Naive thymus-derived CD8-positive, alpha-beta T cell (primary cell): ENCODE results near the gene STRADB. TPM values are rescaled to one million over a fixed set of nuclear protein-coding genes. Genes with fewer than 3 reads are reported as not detected.
A peak's percentile ranks its signal among the peaks of the same experiment; 100 is the strongest.

Source experiments
- ATAC-seq, 2 donors: fragments of 150-1000 bp; cut with Tn5 transposase in 1 of 2; sonication (Bioruptor Pico), chemical (Tn5 transposase) in 1 of 2; 1 replicate in 1 of 2; 2 replicates in 1 of 2; pipeline ENCODE4 v1.10.0; 2021; ENCODE audit warnings: mild to moderate bottlenecking in 2 of 2, moderate library complexity in 2 of 2
- POLR2A ChIA-PET: fragments of 350-600 bp; sonication (Branson Sonifier 250); formaldehyde crosslinking; loops from one replicate; lab custom pipeline; 2021; ENCODE audit warnings: antibody characterized with exemption; lab: Charles Lee
- DNase-seq, 10 donors: peaks; one replicate each; pipeline versions ENCODE4 v3.0.0 to v3.0.0-alpha.2; 2020 to 2022
- H3K27ac Mint-ChIP-seq, 10 donors: one replicate each; pipeline ENCODE4 v1.8.0; 2020 to 2022; ENCODE audit warnings: mild to moderate bottlenecking in 10 of 10, mixed read lengths in 10 of 10, moderate library complexity in 4 of 10, inconsistent platforms in 1 of 10
- H3K27me3 Mint-ChIP-seq, 5 donors: one replicate each; pipeline ENCODE4 v1.8.0; 2021 to 2022; ENCODE audit warnings: mixed read lengths in 5 of 5
- H3K36me3 Mint-ChIP-seq, 3 donors: one replicate each; pipeline ENCODE4 v1.8.0; 2020 to 2022; ENCODE audit warnings: mixed read lengths in 3 of 3, mild to moderate bottlenecking in 2 of 3, inconsistent platforms in 1 of 3
- H3K4me1 Mint-ChIP-seq, 4 donors: one replicate each; pipeline ENCODE4 v1.8.0; 2021 to 2022; ENCODE audit warnings: mixed read lengths in 4 of 4
- H3K4me3 Mint-ChIP-seq, 10 donors: one replicate each; pipeline ENCODE4 v1.8.0; 2020 to 2022; ENCODE audit warnings: mild to moderate bottlenecking in 10 of 10, mixed read lengths in 10 of 10, moderate library complexity in 6 of 10, inconsistent platforms in 1 of 10
- H3K9me3 Mint-ChIP-seq, 9 donors: one replicate each; pipeline ENCODE4 v1.8.0; 2020 to 2022; ENCODE audit warnings: mixed read lengths in 9 of 9, mild to moderate bottlenecking in 3 of 9, inconsistent platforms in 1 of 9, moderate library complexity in 1 of 9
- polyA plus RNA-seq, 3 donors: library from polyadenylated mRNA; unstranded; fragments of 300-500 nt; fragmentation: Illumina TruSeq; gene quantifications; one replicate each; pipeline ENCODE4 v1.2.3, GENCODE V29; 2021
- total RNA-seq, 8 experiments: library from RNA in 2 of 8; stranded (reverse) in 2 of 8; gene quantifications; one replicate each; pipeline ENCODE4 v1.2.3 and lab custom pipeline; 2021 to 2026

STRADB gene, protein sequence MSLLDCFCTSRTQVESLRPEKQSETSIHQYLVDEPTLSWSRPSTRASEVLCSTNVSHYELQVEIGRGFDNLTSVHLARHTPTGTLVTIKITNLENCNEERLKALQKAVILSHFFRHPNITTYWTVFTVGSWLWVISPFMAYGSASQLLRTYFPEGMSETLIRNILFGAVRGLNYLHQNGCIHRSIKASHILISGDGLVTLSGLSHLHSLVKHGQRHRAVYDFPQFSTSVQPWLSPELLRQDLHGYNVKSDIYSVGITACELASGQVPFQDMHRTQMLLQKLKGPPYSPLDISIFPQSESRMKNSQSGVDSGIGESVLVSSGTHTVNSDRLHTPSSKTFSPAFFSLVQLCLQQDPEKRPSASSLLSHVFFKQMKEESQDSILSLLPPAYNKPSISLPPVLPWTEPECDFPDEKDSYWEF
- total RNA-seq (10 to 100 TPM; 17.9 to 20.4 TPM), polyA plus RNA-seq (10 to 100 TPM; 31.5 to 33.8 (median 33.5) TPM), total RNA-seq (lab: John Stamatoyannopoulos, UW) (12.8 to 24.2 (median 18.1) reads per million in 6 experiments)

- Mint-ChIP-seq H3K4me1 (peaks cover 19 to 57% (median 50%) of the 10 kb centered on the region in 4 donors), H3K27me3 (no peaks in the 10 kb centered on the region), H3K36me3 (peaks cover 0 to 10% (median 0%) of the 10 kb centered on the region in 3 donors), H3K27ac (peak within 1 kb of the TSS; percentile 84 to 98 (median 96)), H3K9me3 (no peaks in the 10 kb centered on the region), H3K4me3 (peak within 1 kb of the TSS; percentile 67 to 98 (median 95))
- ATAC-seq (peak; percentile 85 to 87), DNase-seq (peak; percentile 90 to 97 (median 94))
- POLR2A ChIA-PET, result interaction anchor here (0.6 to 2.3 kb wide), 22 partner anchors 10 to 587 kb away, joined by 3 to 15 read pairs (median 4); partner anchors contain the start of genes ALS2, CASP10, CASP8 and CFLAR
Measured at GRCh38 chr2:201451292-201452057, at the start of gene STRADB, which contains the start of gene TRAK2. TSS of gene STRADB (plus strand) at chr2:201451740. CDS start at chr2:201454841, 3,101 bp downstream. TSS of gene TRAK2 (minus strand) at chr2:201451458. CDS start at chr2:201420507, 30,951 bp downstream.

DNA sequence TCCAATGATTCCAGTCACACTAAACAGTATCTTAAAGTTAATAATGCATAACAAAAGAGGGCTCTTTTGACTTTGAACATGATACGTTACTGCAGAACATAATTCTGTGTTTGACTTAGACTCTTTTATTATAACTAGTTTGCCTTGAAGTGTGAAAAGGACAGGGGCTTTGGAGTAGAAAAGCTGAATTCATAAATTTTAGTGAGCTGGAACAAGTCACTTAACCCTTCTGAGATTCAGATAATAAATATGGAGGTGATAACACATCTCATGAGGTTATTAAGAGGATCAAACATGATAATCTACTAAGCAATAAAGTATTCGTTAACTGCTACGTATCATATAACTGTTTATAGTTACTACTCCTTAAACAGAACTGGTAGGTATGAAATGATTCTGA lies 49.7 kb upstream of the STRADB start:
- DNase-seq, result no peak
- Mint-ChIP-seq H3K36me3 (peaks cover 0 to 51% (median 28%) of the 10 kb centered on the region in 3 donors), H3K27ac (no peak overlapping the region), H3K4me3 (no peak overlapping the region), H3K4me1 (peaks cover 6 to 45% (median 32%) of the 10 kb centered on the region in 4 donors), H3K9me3 (no peaks in the 10 kb centered on the region), H3K27me3 (no peaks in the 10 kb centered on the region)
- POLR2A ChIA-PET, result no interaction called here
- ATAC-seq, result no peak

- no peaks in the 10 kb centered on the region for H3K9me3 Mint-ChIP-seq
- H3K4me3 Mint-ChIP-seq, result no peak overlapping the region
- H3K4me1 Mint-ChIP-seq, result peaks cover 9 to 51% (median 39%) of the 10 kb centered on the region in 4 donors
- H3K36me3 Mint-ChIP-seq, result peaks cover 0 to 51% (median 22%) of the 10 kb centered on the region in 3 donors
- H3K27ac Mint-ChIP-seq, result no peak overlapping the region
- ATAC-seq (no peak), DNase-seq (no peak)
- POLR2A ChIA-PET, result no interaction called here
- no peaks in the 10 kb centered on the region for H3K27me3 Mint-ChIP-seq
Measured at GRCh38 chr2:201402651-201403562, 48.6 kb upstream of the STRADB start.

DNA sequence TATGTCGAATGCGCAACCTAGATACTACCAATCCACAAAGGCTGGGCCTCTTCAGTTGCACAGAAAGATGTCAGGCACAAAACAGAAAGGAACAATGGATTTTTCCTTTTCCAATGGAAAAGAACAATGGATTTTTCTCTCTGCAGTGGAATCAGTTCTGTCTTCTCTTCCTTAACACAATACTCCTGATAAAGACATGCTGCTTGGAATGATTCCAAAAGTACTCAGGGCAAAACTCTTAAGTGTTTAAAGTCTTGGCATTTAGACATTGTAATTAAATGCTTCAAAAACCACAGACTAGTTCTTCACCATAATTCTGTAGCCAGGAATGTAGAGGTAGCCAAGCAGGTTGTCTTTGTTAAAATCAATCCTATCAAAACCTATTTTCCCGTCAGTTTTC lies 47.7 kb upstream of the STRADB start:
- Mint-ChIP-seq H3K9me3 (no peaks in the 10 kb centered on the region), H3K27ac (peak overlapping the region in 1 of 10 donors; percentile 3), H3K4me3 (no peak overlapping the region), H3K36me3 (peaks cover 0 to 48% (median 18%) of the 10 kb centered on the region in 3 donors), H3K4me1 (peaks cover 11 to 53% (median 42%) of the 10 kb centered on the region in 4 donors), H3K27me3 (no peaks in the 10 kb centered on the region)
- ATAC-seq, result no peak
- POLR2A ChIA-PET, result no interaction called here
- no peak for DNase-seq

- DNase-seq (no peak), ATAC-seq (no peak)
- Mint-ChIP-seq H3K27me3 (no peaks in the 10 kb centered on the region), H3K4me1 (peaks cover 11 to 58% (median 42%) of the 10 kb centered on the region in 4 donors), H3K27ac (peak overlapping the region in 5 of 10 donors; percentile 1 to 61 (median 26)), H3K4me3 (peak overlapping the region in 1 of 10 donors; percentile 16), H3K9me3 (no peaks in the 10 kb centered on the region), H3K36me3 (peaks cover 0 to 39% (median 16%) of the 10 kb centered on the region in 3 donors)
- POLR2A ChIA-PET, result no interaction called here
Measured at GRCh38 chr2:201404699-201405280, 46.8 kb upstream of the STRADB start.

GRCh38 chr2:201406077-201406662 lies 45.4 kb upstream of the STRADB start:
- no peak for ATAC-seq
- POLR2A ChIA-PET, result interaction anchor here (0.6 kb wide), 1 partner anchor 149 kb away, joined by 4 read pairs; no protein-coding TSS in a partner anchor
- peaks cover 10 to 56% (median 48%) of the 10 kb centered on the region in 4 donors for H3K4me1 Mint-ChIP-seq
- H3K4me3 Mint-ChIP-seq, result no peak overlapping the region
- no peaks in the 10 kb centered on the region for H3K27me3 Mint-ChIP-seq
- H3K36me3 Mint-ChIP-seq, result peaks cover 0 to 34% (median 17%) of the 10 kb centered on the region in 3 donors
- H3K27ac Mint-ChIP-seq, result peak overlapping the region in 3 of 10 donors; percentile 5 to 53 (median 24)
- H3K9me3 Mint-ChIP-seq, result no peaks in the 10 kb centered on the region
- no peak for DNase-seq

DNA sequence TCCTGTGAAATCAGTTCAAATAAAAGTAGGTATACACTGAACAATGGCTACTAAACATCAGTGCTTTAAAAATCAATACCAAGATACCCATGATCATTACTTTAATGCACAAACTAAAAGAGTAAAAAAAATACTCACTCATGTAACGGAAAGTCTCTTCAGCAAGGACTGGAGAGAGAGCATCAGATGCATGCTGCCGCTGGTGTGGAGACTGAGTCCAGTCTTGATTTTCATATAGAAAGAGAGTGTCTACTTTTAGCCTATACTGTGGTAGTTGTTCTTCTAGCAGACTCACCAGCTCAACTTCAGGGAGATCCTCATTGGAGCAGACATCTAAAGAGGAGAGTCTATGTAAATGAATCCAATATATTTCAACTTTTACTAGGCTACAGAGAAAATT lies 44.3 kb upstream of the STRADB start:
- Mint-ChIP-seq H3K36me3 (peaks cover 0 to 40% (median 26%) of the 10 kb centered on the region in 3 donors), H3K27ac (peak overlapping the region in 1 of 10 donors; percentile 3), H3K9me3 (peaks cover 0 to 2% (median 0%) of the 10 kb centered on the region in 9 donors), H3K4me3 (no peak overlapping the region), H3K27me3 (no peaks in the 10 kb centered on the region), H3K4me1 (peaks cover 16 to 50% (median 47%) of the 10 kb centered on the region in 4 donors)
- DNase-seq, result no peak
- POLR2A ChIA-PET, result no interaction called here
- ATAC-seq, result no peak

DNA sequence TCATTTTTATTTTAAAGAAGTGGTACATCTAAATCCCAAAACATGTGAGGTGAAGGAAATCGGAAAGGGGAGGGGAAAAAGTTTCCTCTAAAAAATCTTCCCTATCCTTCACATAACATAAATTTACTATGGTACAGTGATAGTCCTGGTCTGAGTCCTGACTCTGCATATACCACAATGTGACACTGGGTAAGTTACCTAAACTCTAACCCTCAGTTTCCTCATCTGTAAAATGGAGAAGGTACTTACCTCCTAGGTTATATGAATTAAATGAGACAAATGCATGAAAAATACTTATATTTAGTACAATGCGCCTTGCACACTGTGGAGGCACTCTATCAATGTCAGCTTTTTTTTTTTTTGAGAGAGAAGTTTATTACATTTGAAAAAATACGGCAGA lies 42.6 kb upstream of the STRADB start:
- DNase-seq (no peak), ATAC-seq (no peak)
- no peak overlapping the region for H3K4me3 Mint-ChIP-seq
- no peaks in the 10 kb centered on the region for H3K27me3 Mint-ChIP-seq
- peaks cover 16 to 49% (median 38%) of the 10 kb centered on the region in 4 donors for H3K4me1 Mint-ChIP-seq
- H3K27ac Mint-ChIP-seq, result no peak overlapping the region
- H3K9me3 Mint-ChIP-seq, result peaks cover 0 to 2% (median 0%) of the 10 kb centered on the region in 9 donors
- H3K36me3 Mint-ChIP-seq, result peaks cover 0 to 33% (median 24%) of the 10 kb centered on the region in 3 donors
- POLR2A ChIA-PET, result no interaction called here

DNA sequence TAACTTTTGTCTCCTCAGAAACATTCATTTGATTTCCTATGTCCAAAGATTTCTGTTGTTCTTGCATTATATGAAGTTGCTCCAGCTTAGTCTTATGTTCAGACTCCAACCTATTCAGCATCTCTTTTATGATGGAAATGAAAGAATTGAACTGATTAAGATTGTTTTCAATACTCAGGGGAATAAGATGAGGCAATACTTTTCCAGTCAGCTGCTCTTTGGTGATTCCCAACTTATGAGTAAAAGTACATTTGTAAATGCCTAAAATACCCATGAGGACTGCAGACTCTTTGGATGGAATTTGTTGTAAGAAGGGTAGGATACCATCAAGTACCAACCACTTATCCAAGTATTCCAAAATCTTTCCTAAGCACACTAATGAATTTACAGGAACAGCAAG lies 40.1 kb upstream of the STRADB start:
- no peak for DNase-seq
- H3K9me3 Mint-ChIP-seq, result peaks cover 0 to 2% (median 0%) of the 10 kb centered on the region in 9 donors
- peak overlapping the region in 3 of 10 donors; percentile 15 to 53 (median 37) for H3K27ac Mint-ChIP-seq
- H3K4me1 Mint-ChIP-seq, result peaks cover 11 to 36% (median 17%) of the 10 kb centered on the region in 4 donors
- POLR2A ChIA-PET, result no interaction called here
- H3K36me3 Mint-ChIP-seq, result peaks cover 0 to 15% (median 10%) of the 10 kb centered on the region in 3 donors
- no peaks in the 10 kb centered on the region for H3K27me3 Mint-ChIP-seq
- peak overlapping the region in 1 of 10 donors; percentile 22 for H3K4me3 Mint-ChIP-seq
- no peak for ATAC-seq

DNA sequence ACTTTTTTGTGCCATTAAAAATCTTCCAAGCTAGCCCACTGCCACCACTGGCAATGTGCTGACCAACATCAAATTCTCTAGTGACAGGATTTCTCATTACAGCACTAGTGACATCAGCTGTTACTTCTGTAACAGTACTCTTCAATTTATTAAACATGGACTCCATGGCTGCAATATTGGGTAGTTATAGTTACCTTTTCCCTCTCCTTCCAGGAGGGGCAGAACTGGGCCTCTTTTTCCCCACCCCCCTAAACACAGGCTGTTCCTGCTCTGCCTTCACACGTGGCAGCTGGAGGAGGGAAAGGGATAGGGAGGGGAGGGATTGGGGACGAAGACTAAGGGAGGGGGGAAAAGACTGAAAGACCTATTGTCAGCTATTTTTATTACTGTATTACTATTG lies 38.4 kb upstream of the STRADB start:
- Mint-ChIP-seq H3K9me3 (peaks cover 0 to 2% (median 0%) of the 10 kb centered on the region in 9 donors), H3K4me1 (peaks cover 7 to 26% (median 13%) of the 10 kb centered on the region in 4 donors), H3K27me3 (no peaks in the 10 kb centered on the region), H3K36me3 (peaks cover 0 to 10% (median 8%) of the 10 kb centered on the region in 3 donors), H3K4me3 (peak overlapping the region in 2 of 10 donors; percentile 4 to 19), H3K27ac (peak overlapping the region in 1 of 10 donors; percentile 53)
- ATAC-seq, result no peak
- no peak for DNase-seq
- POLR2A ChIA-PET, result interaction anchor here (0.5 to 2.3 kb wide), 3 partner anchors 36 to 42 kb away, joined by 4 to 12 read pairs (median 5); partner anchors contain the start of genes STRADB and TRAK2
